Choroid plexus epithelial cell (primary cell): ENCODE data around the gene ADARB2.

Experiments
- DNase-seq: peaks from one replicate; pipeline ENCODE4 v3.0.0-alpha.2; 2010; ENCODE audit warnings: low read depth
- H3K4me3 ChIP-seq: 2 replicates; pipeline ENCODE4 v1.5.1; 2011; ENCODE audit warnings: low read depth, mild to moderate bottlenecking, control low read depth, low read length, moderate library complexity
- TF ChIP-seq, protein P1 (sequence below): conservative IDR thresholded peaks from 2 replicates; pipeline ENCODE4 v1.5.1; 2011; ENCODE audit warnings: low read depth, mild to moderate bottlenecking, control low read depth, inconsistent platforms, low read length, moderate library complexity

The ADARB2 gene

DNA sequence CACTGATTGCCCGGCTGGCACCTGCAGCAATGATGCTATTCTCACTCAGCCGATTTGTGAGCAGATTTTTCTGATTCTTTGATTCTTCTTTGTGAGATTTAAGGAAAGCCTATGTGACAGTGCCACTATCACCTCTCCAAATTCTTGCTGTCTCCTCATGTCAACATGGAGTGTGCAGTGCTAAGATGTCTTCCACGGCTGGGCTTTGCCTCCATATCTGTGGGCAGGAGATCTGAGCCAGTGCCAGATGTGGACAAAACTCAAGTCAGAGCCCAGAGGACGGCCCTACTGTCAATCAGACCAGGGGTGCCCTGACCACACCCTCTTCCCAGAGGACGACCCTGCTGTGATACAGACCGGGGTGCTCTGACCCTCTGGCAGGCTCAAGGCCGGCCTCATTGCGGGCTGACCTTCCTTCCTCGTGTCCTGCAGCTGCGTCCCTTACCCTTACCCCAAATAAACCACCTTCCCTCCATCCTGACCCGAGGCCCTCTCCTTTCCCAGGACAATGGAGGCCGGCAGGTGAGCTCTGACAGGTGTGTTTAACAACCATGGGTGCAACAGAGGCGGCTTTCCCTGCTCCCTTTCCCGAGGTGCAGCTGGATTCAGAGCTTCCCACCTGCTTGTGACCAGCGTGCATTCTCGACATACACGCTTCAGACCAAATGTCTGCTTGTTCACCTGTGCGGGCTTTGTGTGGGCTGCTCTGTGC lies 221.4 kb downstream of the ADARB2 start:
- H3K4me3 ChIP-seq: no peak overlapping the region
- no peak for DNase-seq
- TF ChIP-seq, protein P1, sequence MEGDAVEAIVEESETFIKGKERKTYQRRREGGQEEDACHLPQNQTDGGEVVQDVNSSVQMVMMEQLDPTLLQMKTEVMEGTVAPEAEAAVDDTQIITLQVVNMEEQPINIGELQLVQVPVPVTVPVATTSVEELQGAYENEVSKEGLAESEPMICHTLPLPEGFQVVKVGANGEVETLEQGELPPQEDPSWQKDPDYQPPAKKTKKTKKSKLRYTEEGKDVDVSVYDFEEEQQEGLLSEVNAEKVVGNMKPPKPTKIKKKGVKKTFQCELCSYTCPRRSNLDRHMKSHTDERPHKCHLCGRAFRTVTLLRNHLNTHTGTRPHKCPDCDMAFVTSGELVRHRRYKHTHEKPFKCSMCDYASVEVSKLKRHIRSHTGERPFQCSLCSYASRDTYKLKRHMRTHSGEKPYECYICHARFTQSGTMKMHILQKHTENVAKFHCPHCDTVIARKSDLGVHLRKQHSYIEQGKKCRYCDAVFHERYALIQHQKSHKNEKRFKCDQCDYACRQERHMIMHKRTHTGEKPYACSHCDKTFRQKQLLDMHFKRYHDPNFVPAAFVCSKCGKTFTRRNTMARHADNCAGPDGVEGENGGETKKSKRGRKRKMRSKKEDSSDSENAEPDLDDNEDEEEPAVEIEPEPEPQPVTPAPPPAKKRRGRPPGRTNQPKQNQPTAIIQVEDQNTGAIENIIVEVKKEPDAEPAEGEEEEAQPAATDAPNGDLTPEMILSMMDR: no peak

DNA sequence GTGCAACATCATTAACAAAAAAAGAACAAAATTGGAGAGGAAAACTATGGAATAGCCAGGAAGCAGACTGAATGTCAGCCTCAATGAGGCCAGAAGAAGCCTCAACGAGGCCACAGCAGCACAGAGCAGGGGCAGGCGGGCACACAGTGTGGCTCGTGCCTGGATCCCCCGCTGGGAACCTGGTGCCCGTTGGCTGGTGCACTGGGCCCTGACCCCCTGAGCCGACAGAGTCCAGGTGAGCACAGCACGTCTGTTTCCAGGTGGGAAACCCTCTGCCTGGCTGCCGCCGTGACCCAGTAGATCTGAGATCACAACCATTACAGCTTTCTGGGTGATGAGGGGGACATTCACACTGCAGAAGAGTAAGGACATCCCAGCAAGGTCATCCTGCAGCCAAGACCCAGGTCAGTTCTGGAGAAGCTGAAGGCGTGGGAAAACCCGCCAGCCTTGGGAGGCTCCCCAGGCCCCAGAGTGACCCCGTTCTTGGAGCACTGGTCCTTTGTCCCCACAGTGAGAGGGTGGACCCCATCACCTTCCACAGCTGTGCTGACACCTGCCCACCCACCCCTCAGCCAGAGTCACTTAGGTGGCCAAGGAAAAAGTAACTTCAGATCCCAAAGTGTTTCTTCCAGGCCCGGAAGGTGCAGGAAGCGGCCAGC lies 222.1 kb downstream of the ADARB2 start:
- TF ChIP-seq, protein P1: no peak
- DNase-seq: no peak
- no peak overlapping the region for H3K4me3 ChIP-seq

DNA sequence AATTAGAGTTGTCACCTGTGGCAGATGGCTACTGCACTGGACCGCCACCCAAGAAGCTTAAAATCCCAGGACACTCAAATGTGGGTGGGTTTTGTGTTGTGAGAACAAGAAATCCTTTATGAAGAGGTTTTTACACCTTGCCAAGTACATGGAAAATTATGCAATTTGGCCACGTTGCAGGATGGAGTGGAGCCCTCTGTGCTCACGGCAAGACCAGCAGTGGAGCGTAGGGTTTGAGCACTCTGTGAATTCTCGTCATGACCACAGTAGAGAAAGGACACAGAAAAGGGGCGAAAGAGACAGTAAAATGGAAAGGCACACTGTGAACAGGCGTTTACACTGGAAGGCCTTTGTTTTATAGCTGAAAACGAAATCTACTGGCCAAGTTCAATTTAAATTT lies 222.6 kb downstream of the ADARB2 start:
- H3K4me3 ChIP-seq: no peak overlapping the region
- DNase-seq: no peak
- TF ChIP-seq, protein P1: no peak

DNA sequence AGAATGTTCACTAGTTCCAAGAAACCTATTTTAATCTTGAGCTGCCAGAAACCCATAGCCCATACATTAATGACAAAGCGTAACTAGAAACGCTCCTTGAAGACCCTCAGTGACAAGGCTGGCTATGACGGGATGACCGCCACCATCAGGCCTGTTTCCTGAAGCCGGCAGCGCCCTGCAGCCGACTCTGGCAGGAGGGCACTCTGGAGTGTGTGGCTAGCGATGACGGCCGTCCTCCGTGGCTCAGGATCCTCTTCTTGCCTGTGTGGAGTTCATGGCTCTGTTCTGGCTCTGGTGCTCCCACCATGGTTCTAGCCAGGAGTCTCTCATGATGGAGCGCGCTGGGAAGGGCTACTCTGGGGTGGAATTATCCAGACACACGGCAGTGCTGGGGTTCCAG lies 224.1 kb downstream of the ADARB2 start:
- no peak for DNase-seq
- TF ChIP-seq, protein P1: no peak
- H3K4me3 ChIP-seq: no peak overlapping the region

DNA sequence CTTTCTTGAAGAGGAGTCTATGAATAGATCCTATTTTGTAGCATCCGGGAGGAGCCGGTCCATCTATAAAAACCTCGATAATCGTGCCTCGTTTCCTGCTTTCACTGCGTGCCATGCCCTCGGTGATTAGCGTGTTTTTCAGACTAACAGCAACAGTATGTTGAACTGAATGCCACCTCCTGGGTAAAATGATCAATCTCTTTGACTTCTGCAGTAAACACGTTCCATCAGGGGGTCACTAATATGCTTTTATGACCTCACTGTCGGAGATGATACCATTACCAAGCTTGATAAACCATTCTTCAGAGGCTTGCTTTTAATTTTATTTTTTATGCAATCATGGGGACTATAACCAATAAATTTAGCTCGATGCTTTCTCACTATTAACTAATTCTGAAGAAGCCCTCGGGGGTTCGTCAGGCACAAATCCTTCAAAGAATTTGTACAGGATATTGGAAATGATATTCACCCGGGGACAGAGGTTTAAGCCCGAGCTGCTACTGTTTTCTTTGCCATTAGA lies 228.3 kb downstream of the ADARB2 start:
- TF ChIP-seq, protein P1: no peak
- H3K4me3 ChIP-seq: no peak overlapping the region
- DNase-seq: no peak

DNA sequence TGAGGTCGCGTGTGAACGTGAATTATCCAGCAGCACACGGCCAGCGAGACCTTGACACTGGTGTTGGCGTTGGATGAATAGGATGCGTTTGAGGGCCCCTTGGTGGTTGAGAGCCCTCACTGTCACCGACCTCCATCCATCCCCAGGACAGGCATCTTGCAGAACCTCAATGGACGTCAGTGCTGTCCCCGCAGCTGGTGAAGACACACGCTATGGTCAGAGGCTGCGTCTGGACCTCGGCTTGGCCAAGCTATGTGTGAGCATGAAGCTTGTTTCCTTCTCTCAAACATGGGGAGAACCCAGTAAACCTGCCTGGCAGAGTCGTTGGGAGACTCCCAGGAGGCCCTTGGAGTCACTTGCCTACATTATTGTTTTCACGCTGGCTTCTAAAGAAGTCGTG lies 229.2 kb downstream of the ADARB2 start:
- TF ChIP-seq, protein P1: no peak
- DNase-seq: no peak
- no peak overlapping the region for H3K4me3 ChIP-seq
